Cerebellar cortex (tissue), 1 donor: ENCODE data around the gene PDHX.
"Not testable (repeated sequence)": the region's sequence is repeated elsewhere in the genome, so short reads cannot be mapped to it uniquely, and the experiment has no call there.

ENCODE experiments used
- DNase-seq: peaks from one replicate; pipeline ENCODE4 v3.0.0-alpha.2; 2015; ENCODE audit warnings: low spot score

The PDHX gene

GRCh38 chr11:34911676-34912075 is 4.7 kb upstream of the PDHX start:
- no peak for DNase-seq

- not testable (repeated sequence) for DNase-seq
These were observed 2.9 kb upstream of the PDHX start for GRCh38 chr11:34913556-34913955.

- peak; percentile 62 for DNase-seq
These were observed 1.0 kb upstream of the PDHX start for GRCh38 chr11:34915136-34916014.

GRCh38 chr11:34916843-34917770 is 689 bp downstream of the PDHX start:
- DNase-seq: no peak

- no peak for DNase-seq
These were observed 4.7 kb downstream of the PDHX start for GRCh38 chr11:34921156-34921555.

GRCh38 chr11:34924714-34925113 is 8.3 kb downstream of the PDHX start:
- no peak for DNase-seq

- peak; percentile 67 for DNase-seq
These were observed 9.8 kb downstream of the PDHX start for GRCh38 chr11:34926101-34926830.

GRCh38 chr11:34926831-34927132 is 10.4 kb downstream of the PDHX start:
- no peak for DNase-seq

GRCh38 chr11:34928268-34928959 is 12.0 kb downstream of the PDHX start:
- DNase-seq: no peak

GRCh38 chr11:34928960-34929680 is 12.7 kb downstream of the PDHX start:
- DNase-seq: no peak

- no peak for DNase-seq
These were observed 13.7 kb downstream of the PDHX start for GRCh38 chr11:34929794-34930763.

- no peak for DNase-seq
These were observed 20.7 kb downstream of the PDHX start for GRCh38 chr11:34936945-34937629.

GRCh38 chr11:34938611-34939010 is 22.2 kb downstream of the PDHX start:
- peak; percentile 50 for DNase-seq

- DNase-seq: no peak
These were observed 23.7 kb downstream of the PDHX start for GRCh38 chr11:34940026-34940677.

GRCh38 chr11:34941688-34942087 is 25.3 kb downstream of the PDHX start:
- DNase-seq: peak; percentile 25

GRCh38 chr11:34944692-34945091 is 28.3 kb downstream of the PDHX start:
- no peak for DNase-seq

- DNase-seq: no peak
These were observed 32.3 kb downstream of the PDHX start for GRCh38 chr11:34948696-34949095.

- no peak for DNase-seq
These were observed 37.5 kb downstream of the PDHX start for GRCh38 chr11:34953955-34954354.

GRCh38 chr11:34957206-34957605 is 40.8 kb downstream of the PDHX start:
- DNase-seq: no peak
